Panc1 (cell line): ENCODE results near the gene DEAF1. TPM values are rescaled to one million over a fixed set of nuclear protein-coding genes. Genes with fewer than 3 reads are reported as not detected.

Experiments used
- ATAC-seq: fragments of 200-7000 bp; cut with Tn5 transposase; 2 replicates; pipeline ENCODE4 v1.9.1; 2020; ENCODE audit warnings: mild to moderate bottlenecking, moderate library complexity
- BruUV-seq: library from RNA; stranded (reverse); fragments of 400-500 nt; replicated peaks from 2 replicates; lab custom pipeline; 2021; lab: Mats Ljungman, UMichigan
- CTCF ChIA-PET: fragments of 300-600 bp; sonication (Branson Sonifier 250); formaldehyde crosslinking; loops from one replicate; lab custom pipeline; 2022; ENCODE audit warnings: antibody characterized with exemption; lab: Charles Lee
- POLR2A ChIA-PET: fragments of 300-600 bp; sonication (Branson Sonifier 250); formaldehyde crosslinking; loops from one replicate; lab custom pipeline; 2022; ENCODE audit warnings: antibody characterized with exemption; lab: Charles Lee
- DNase-seq: peaks from one replicate; pipeline ENCODE4 v3.0.0-alpha.2; 2010; ENCODE audit warnings: low read depth, low spot score
- H3K27ac ChIP-seq: 2 replicates; pipeline ENCODE4 v1.5.1; 2011; ENCODE audit warnings: mild to moderate bottlenecking, low read length, inconsistent platforms
- H3K27me3 ChIP-seq: fragments of 200-500 bp; sonication (Bioruptor generic); 2 replicates; pipeline ENCODE4 v1.6.0; 2014; ENCODE audit warnings: low read length, inconsistent platforms; ENCODE audit not compliant: control insufficient read depth, insufficient read depth
- H3K36me3 ChIP-seq: fragments of 200-500 bp; sonication (Bioruptor generic); 2 replicates; pipeline ENCODE4 v1.5.1; 2014; ENCODE audit warnings: inconsistent platforms, mild to moderate bottlenecking, low read length, moderate library complexity; ENCODE audit not compliant: control insufficient read depth, insufficient read depth
- H3K4me1 ChIP-seq: 2 replicates; pipeline ENCODE4 v1.5.1; 2011; ENCODE audit warnings: inconsistent platforms, mild to moderate bottlenecking, low read length, moderate library complexity; ENCODE audit not compliant: control insufficient read depth, insufficient read depth
- H3K4me3 ChIP-seq, 2 experiments: 2 replicates each; pipeline ENCODE4 v1.5.1; 2011 to 2012; ENCODE audit warnings: low read depth in 2 of 2, low read length in 2 of 2, mild to moderate bottlenecking in 2 of 2, inconsistent platforms in 1 of 2, moderate library complexity in 1 of 2
- H3K9me3 ChIP-seq: fragments of 200-500 bp; sonication (Bioruptor generic); 2 replicates; pipeline ENCODE4 v1.5.1; 2014; ENCODE audit warnings: low read depth, mild to moderate bottlenecking, inconsistent platforms, low read length, moderate library complexity; ENCODE audit not compliant: control insufficient read depth, insufficient read depth
- CTCF ChIP-seq: fragments of 450-650 bp; IDR thresholded peaks from 2 replicates; pipeline ENCODE4 v1.5.1; 2017; ENCODE audit warnings: mild to moderate bottlenecking
- POLR2AphosphoS5 ChIP-seq: IDR thresholded peaks from 2 replicates; pipeline ENCODE4 v1.6.1; 2012; ENCODE audit warnings: mild to moderate bottlenecking, low read depth, low read length, moderate library complexity
- SIN3A ChIP-seq: IDR thresholded peaks from 2 replicates; pipeline ENCODE4 v1.6.1; 2012; ENCODE audit warnings: low read depth, mild to moderate bottlenecking, low read length, moderate library complexity, borderline replicate concordance; ENCODE audit not compliant: insufficient read depth
- TCF7L2 ChIP-seq: IDR thresholded peaks from 2 replicates; pipeline ENCODE4 v1.6.1; 2011; ENCODE audit warnings: mild to moderate bottlenecking, low read depth, low read length, inconsistent platforms
- in situ Hi-C: cut with HindIII; loops from 2 replicates; pipeline ENCODE4 v1.10.0; 2016; ENCODE audit warnings: low sequenced_read_pairs, low pct_unique_long_range_greater_than_20kb
- intact Hi-C: fragments of 100-400 bp; cut with micrococcal nuclease; formaldehyde crosslinking; loops from one replicate; pipeline ENCODE4 v1.10.0; 2022; ENCODE audit not compliant: unreplicated experiment
- total RNA-seq: library from RNA; stranded (reverse); gene quantifications from one replicate; pipeline ENCODE4 v1.2.1, GENCODE V29; 2021; ENCODE audit not compliant: unreplicated experiment
- TF ChIP-seq, protein P1 (sequence below), 2 experiments: IDR thresholded peaks; 2 replicates each; pipeline ENCODE4 v1.6.1; 2011 to 2012; ENCODE audit warnings: low read depth in 2 of 2, control low read depth in 1 of 2, low read length in 1 of 2, mild to moderate bottlenecking in 1 of 2, moderate library complexity in 1 of 2; ENCODE audit not compliant: insufficient read depth in 1 of 2

The DEAF1 gene
- total RNA-seq, 1 experiment from 2014 or later: 105 TPM

GRCh38 chr11:697811-698311 lies 2.8 kb upstream of the DEAF1 start:
- Histone ChIP-seq H3K4me1 (peaks cover 48% of the 10 kb centered on the region), H3K9me3 (no peaks in the 10 kb centered on the region), H3K27me3 (no peaks in the 10 kb centered on the region), H3K27ac (peak overlapping the region; percentile 96), H3K36me3 (no peaks in the 10 kb centered on the region), H3K4me3 (peak overlapping the region; percentile 75 to 78; a peak in 3 of 4 replicates)
- TF ChIP-seq TCF7L2 (no peak), SIN3A (no peak), CTCF (no peak), POLR2AphosphoS5 (no peak)
- TF ChIP-seq, protein P1, sequence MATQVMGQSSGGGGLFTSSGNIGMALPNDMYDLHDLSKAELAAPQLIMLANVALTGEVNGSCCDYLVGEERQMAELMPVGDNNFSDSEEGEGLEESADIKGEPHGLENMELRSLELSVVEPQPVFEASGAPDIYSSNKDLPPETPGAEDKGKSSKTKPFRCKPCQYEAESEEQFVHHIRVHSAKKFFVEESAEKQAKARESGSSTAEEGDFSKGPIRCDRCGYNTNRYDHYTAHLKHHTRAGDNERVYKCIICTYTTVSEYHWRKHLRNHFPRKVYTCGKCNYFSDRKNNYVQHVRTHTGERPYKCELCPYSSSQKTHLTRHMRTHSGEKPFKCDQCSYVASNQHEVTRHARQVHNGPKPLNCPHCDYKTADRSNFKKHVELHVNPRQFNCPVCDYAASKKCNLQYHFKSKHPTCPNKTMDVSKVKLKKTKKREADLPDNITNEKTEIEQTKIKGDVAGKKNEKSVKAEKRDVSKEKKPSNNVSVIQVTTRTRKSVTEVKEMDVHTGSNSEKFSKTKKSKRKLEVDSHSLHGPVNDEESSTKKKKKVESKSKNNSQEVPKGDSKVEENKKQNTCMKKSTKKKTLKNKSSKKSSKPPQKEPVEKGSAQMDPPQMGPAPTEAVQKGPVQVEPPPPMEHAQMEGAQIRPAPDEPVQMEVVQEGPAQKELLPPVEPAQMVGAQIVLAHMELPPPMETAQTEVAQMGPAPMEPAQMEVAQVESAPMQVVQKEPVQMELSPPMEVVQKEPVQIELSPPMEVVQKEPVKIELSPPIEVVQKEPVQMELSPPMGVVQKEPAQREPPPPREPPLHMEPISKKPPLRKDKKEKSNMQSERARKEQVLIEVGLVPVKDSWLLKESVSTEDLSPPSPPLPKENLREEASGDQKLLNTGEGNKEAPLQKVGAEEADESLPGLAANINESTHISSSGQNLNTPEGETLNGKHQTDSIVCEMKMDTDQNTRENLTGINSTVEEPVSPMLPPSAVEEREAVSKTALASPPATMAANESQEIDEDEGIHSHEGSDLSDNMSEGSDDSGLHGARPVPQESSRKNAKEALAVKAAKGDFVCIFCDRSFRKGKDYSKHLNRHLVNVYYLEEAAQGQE (IDR thresholded peaks at IDR 0.05; ENCODE audit: insufficient read depth in 1 of 2, low read depth in 2 of 2, low read length in 1 of 2): no peak
- no peak for DNase-seq
- intact Hi-C loops (loop anchor here (2.0 kb wide), 1 partner anchor 67 kb away; no protein-coding TSS in a partner anchor), in situ Hi-C loops (no loop called here)
- ChIA-PET POLR2A (interaction anchor here (0.7 to 0.8 kb wide), 2 partner anchors 9 to 14 kb away, joined by 4 to 7 read pairs; no protein-coding TSS in a partner anchor), CTCF (interaction anchor here (0.6 to 1.1 kb wide), 2 partner anchors 143 to 359 kb away, joined by 3 to 8 read pairs; no protein-coding TSS in a partner anchor)
- no TSS peak for BruUV-seq
- no peak for ATAC-seq

DNA sequence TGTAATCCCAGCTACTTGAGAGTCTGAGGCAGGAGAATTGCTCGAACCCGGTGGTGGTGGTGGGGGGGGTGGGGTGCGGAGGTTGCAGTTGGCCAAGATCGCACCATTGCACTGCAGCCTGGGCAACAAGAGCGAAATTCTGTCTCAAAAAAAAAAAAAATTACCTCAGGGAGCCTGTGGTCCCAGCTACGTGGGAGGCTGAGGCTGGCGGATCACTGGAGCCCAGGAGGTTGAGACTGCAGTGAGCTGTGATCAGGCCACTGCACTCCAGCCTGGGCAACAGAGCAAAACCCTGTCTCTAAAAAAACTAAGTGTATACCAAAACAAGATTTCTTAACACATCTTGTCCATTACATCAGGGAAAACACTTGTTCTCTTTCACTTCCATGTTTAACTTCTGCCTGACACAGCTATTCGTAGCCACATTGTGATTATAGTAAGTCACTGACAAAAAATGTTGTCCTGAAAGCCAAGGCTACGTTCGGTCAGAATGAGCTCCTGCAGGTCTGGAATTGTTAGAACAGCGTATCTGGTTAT lies 2.0 kb upstream of the DEAF1 start:
- H3K4me1 ChIP-seq: peaks cover 46% of the 10 kb centered on the region
- intact Hi-C loops (loop anchor here (1.0 to 2.0 kb wide), 2 partner anchors 26 to 68 kb away; no protein-coding TSS in a partner anchor), in situ Hi-C loops (no loop called here)
- ChIA-PET CTCF (interaction anchor here (0.7 to 2.1 kb wide), 7 partner anchors 8 to 711 kb away, joined by 3 to 7 read pairs (median 5); no protein-coding TSS in a partner anchor), POLR2A (interaction anchor here (0.5 to 0.7 kb wide), 4 partner anchors 10 to 175 kb away, joined by 3 to 8 read pairs (median 4); no protein-coding TSS in a partner anchor)
- peak overlapping the region; percentile 75 to 78 for H3K4me3 ChIP-seq
- peak overlapping the region; percentile 96 for H3K27ac ChIP-seq
- ATAC-seq (no peak), DNase-seq (no peak)
- H3K36me3 ChIP-seq: no peaks in the 10 kb centered on the region
- H3K9me3 ChIP-seq: no peaks in the 10 kb centered on the region
- no TSS peak for BruUV-seq
- TF ChIP-seq, protein P1 (IDR thresholded peaks at IDR 0.05; ENCODE audit: insufficient read depth in 1 of 2, low read depth in 2 of 2, low read length in 1 of 2): no peak
- TF ChIP-seq POLR2AphosphoS5 (no peak; the same call in 1 of the 2 replicates), TCF7L2 (no peak)
- no peaks in the 10 kb centered on the region for H3K27me3 ChIP-seq
